OCI-LY3 (cell line): ENCODE results near the gene ARL6IP4.

Experiments
- H2AFZ ChIP-seq: fragments of 200-600, 300-600 bp; shearing (Covaris generic); 2 replicates; pipeline ENCODE4 v1.6.0; 2014; ENCODE audit warnings: antibody characterized with exemption, low read depth, low read length
- H3K27ac ChIP-seq: fragments of 200-600, 300-600 bp; sonication (generic); 2 replicates; pipeline ENCODE4 v1.5.1; 2014; ENCODE audit warnings: mild to moderate bottlenecking, low read length, moderate library complexity, mixed read lengths
- H3K27me3 ChIP-seq: fragments of 200-600, 300-600 bp; sonication (generic); 2 replicates; pipeline ENCODE4 v1.6.1; 2014; ENCODE audit warnings: low read depth, low read length, mixed read lengths
- H3K36me3 ChIP-seq: fragments of 200-600, 300-600 bp; sonication (generic); replicated peaks from 2 replicates; pipeline ENCODE3; 2014; ENCODE audit warnings: low read depth, low read length, mixed read lengths
- H3K4me1 ChIP-seq: fragments of 300-600, 200-600 bp; sonication (generic); 2 replicates; pipeline ENCODE4 v1.6.1; 2014; ENCODE audit warnings: low read length, mixed read lengths
- H3K4me2 ChIP-seq: fragments of 200-600, 300-600 bp; sonication (generic); 2 replicates; pipeline ENCODE4 v1.6.1; 2014; ENCODE audit warnings: low read length, mixed read lengths
- H3K4me3 ChIP-seq: fragments of 300-600, 200-600 bp; sonication (generic); 2 replicates; pipeline ENCODE4 v1.5.1; 2014; ENCODE audit warnings: antibody characterized with exemption, mild to moderate bottlenecking, low read length, moderate library complexity
- H3K79me2 ChIP-seq: fragments of 300-600, 200-600 bp; shearing (Covaris generic); 2 replicates; pipeline ENCODE4 v1.6.1; 2014; ENCODE audit warnings: mild to moderate bottlenecking, low read length, mixed read lengths
- H3K9ac ChIP-seq: fragments of 300-600, 200-600 bp; shearing (Covaris generic); 2 replicates; pipeline ENCODE4 v1.6.0; 2014; ENCODE audit warnings: mild to moderate bottlenecking, low read length, moderate library complexity
- H3K9me3 ChIP-seq: fragments of 200-600, 300-600 bp; shearing (Covaris generic); 2 replicates; pipeline ENCODE4 v1.6.1; 2014; ENCODE audit warnings: low read length, mixed read lengths; ENCODE audit not compliant: insufficient read depth
- H4K20me1 ChIP-seq: fragments of 200-600, 300-600 bp; sonication (generic); 2 replicates; pipeline ENCODE4 v1.6.1; 2016; ENCODE audit warnings: low read length, mixed read lengths; ENCODE audit not compliant: insufficient read depth
- EZH2phosphoT487 ChIP-seq: fragments of 200-600 bp; shearing (Covaris generic); IDR thresholded peaks from 2 replicates; pipeline ENCODE4 v1.6.1; 2018; ENCODE audit warnings: antibody characterized with exemption, mixed run types, low read depth
- TF ChIP-seq, protein P1 (sequence below): fragments of 200-600, 300-600 bp; sonication (generic); IDR thresholded peaks from 2 replicates; pipeline ENCODE4 v1.5.1; 2014; ENCODE audit warnings: antibody characterized with exemption, low read length, low read depth

The ARL6IP4 gene

DNA sequence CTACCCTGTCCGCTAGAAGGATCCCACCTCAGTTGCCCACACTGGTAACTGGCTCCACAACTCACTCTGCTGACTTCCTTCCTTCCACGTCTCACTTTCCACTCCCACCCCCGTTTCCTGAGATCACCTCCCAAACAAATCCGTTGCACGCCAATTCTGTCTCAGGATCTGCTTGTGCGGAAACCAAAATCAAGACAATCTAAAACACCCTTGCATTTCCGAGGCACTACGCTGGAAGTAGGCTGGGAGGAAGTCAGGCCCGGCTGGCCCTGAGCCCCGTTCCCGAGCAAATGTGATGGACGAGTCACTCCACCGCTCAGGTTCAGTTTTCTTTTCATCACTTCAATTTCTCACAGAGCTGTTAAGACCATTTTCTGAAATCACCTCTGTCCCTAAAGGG, 37.3 kb upstream of the ARL6IP4 start:
- Histone ChIP-seq H2AFZ (no peak overlapping the region), H3K27me3 (peaks cover 10% of the 10 kb centered on the region; the same call in 1 of the 2 replicates), H3K9me3 (no peaks in the 10 kb centered on the region), H3K4me2 (no peak overlapping the region), H3K79me2 (no peaks in the 10 kb centered on the region), H4K20me1 (no peaks in the 10 kb centered on the region), H3K4me3 (no peak overlapping the region), H3K9ac (no peak overlapping the region), H3K4me1 (peaks cover 7% of the 10 kb centered on the region; the same call in 1 of the 2 replicates), H3K27ac (no peak overlapping the region), H3K36me3 (no peaks in the 10 kb centered on the region)
- TF ChIP-seq EZH2phosphoT487 = no peak
- TF ChIP-seq, protein P1, sequence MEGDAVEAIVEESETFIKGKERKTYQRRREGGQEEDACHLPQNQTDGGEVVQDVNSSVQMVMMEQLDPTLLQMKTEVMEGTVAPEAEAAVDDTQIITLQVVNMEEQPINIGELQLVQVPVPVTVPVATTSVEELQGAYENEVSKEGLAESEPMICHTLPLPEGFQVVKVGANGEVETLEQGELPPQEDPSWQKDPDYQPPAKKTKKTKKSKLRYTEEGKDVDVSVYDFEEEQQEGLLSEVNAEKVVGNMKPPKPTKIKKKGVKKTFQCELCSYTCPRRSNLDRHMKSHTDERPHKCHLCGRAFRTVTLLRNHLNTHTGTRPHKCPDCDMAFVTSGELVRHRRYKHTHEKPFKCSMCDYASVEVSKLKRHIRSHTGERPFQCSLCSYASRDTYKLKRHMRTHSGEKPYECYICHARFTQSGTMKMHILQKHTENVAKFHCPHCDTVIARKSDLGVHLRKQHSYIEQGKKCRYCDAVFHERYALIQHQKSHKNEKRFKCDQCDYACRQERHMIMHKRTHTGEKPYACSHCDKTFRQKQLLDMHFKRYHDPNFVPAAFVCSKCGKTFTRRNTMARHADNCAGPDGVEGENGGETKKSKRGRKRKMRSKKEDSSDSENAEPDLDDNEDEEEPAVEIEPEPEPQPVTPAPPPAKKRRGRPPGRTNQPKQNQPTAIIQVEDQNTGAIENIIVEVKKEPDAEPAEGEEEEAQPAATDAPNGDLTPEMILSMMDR = no peak

DNA sequence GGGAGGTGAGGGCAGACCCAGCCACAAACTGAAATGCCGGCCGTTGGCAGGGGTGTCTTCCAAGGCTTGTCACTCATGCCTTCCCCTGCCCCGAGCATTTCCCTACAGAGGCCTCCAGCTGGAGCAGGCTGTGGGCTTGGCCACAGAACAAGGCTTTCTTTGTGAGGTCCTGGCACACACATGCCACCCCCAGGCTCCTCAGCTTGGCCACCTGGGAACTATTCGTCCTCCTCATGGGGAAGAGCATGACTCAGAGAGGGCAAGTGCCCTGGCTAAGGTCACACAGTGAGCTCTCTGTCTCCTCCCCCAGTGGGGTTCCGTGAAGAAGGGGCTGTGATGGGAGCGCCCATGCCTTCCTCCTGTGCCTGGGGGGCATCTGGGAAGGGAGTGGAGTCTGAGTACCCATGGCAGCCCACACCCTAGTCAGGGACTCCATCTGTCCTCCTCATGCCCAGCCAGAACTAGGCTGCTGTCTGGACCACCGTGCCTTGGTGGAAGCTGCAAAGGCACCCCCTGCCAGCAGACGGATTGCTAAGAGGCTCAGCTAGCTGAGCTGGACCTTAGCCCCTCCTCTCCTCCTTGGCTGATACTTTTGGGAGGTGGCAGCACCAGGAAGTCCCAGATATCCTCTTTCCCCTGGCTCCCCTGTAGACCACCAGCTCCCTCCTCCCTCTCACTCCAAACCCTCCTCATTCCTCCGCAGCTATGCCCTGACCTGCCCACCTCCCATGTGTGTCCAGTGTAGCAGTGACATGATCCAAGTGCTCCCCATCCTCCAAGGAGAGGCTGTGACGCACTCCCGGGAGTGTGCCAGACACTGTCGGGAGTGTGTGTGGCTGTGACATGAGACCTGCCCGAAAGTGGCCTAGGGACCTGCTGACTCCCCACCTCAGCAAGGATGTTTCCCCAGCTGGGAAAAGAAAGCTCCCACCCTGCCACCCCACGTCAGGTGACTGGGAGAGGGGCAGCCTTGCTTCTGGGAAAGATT, 35.6 kb upstream of the ARL6IP4 start:
- Histone ChIP-seq H3K9me3 (no peaks in the 10 kb centered on the region), H4K20me1 (no peaks in the 10 kb centered on the region), H3K4me3 (no peak overlapping the region), H3K4me2 (no peak overlapping the region), H3K9ac (no peak overlapping the region), H3K36me3 (no peaks in the 10 kb centered on the region), H3K27me3 (peaks cover 10% of the 10 kb centered on the region; the same call in 1 of the 2 replicates), H3K27ac (no peak overlapping the region), H2AFZ (no peak overlapping the region), H3K79me2 (no peaks in the 10 kb centered on the region), H3K4me1 (peaks cover 7% of the 10 kb centered on the region; the same call in 1 of the 2 replicates)
- TF ChIP-seq, protein P1 = no peak
- TF ChIP-seq EZH2phosphoT487 = no peak

DNA sequence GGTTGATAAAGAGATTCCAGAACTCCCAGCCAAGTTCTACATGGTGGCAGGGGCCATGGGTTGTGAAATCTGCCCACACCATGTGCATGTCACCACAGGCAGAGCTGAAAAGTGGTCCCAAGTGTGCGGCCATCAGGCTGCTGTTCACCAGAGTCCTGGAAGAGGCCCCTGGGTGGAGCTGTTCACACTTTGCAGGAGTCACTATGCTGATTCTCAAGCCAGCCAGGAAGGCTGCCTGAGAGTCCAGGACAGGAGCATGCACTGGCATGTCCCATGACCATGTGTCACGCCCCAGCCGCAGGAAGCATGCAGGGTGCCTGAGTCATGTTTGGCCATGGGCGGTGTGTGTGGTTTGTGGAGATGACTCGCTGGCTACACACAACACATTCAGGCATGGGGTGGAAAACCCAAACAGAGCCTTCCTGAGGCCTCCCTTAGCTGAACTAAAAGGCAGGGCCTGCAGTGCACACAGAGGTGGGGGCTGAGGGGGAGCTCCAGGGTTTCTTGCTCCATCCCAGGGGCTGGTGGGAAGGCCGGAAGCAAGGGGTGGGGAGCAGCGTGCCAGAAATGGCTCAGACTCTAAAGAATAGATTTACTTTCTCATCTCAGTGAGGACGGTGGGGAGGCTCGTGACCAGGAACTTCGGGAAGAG, 33.7 kb upstream of the ARL6IP4 start:
- Histone ChIP-seq H3K9ac (no peak overlapping the region), H2AFZ (no peak overlapping the region; the same call in 1 of the 2 replicates), H3K79me2 (no peaks in the 10 kb centered on the region), H3K27me3 (peaks cover 10% of the 10 kb centered on the region; the same call in 1 of the 2 replicates), H3K36me3 (no peaks in the 10 kb centered on the region), H3K4me1 (peaks cover 10% of the 10 kb centered on the region; the same call in 1 of the 2 replicates), H3K4me3 (no peak overlapping the region), H3K4me2 (no peak overlapping the region), H3K9me3 (no peaks in the 10 kb centered on the region), H4K20me1 (no peaks in the 10 kb centered on the region), H3K27ac (no peak overlapping the region)
- no peak for TF ChIP-seq EZH2phosphoT487
- TF ChIP-seq, protein P1 = peak; percentile 23; the same call in 1 of the 2 replicates

DNA sequence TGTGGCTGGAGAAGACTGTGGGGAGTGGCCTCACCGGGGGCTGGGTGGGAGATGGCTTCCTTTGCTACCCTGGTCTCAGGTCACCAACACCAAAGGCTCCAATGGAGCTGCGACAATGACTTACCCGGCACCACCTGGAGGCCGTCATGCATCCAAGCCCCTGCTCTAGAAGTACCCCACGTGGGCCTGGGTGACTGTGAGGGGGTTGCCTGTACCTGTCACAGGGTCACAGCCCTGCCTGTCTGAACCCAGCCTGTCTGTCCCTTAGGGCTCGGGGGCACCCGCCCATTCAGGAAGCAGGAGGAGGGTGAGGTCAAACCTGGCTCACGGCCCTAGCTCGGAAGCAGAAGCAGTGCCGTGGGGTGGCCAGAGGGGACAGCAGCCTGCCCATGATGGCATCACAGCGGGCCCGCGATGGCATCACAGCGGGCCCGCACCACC, 33.1 kb upstream of the ARL6IP4 start:
- H3K4me2 ChIP-seq = no peak overlapping the region
- H4K20me1 ChIP-seq = no peaks in the 10 kb centered on the region
- no peak for TF ChIP-seq EZH2phosphoT487
- TF ChIP-seq, protein P1 = no peak
- H3K4me3 ChIP-seq = no peak overlapping the region
- H3K79me2 ChIP-seq = no peaks in the 10 kb centered on the region
- no peaks in the 10 kb centered on the region for H3K36me3 ChIP-seq
- H3K4me1 ChIP-seq = peaks cover 12% of the 10 kb centered on the region; the same call in 1 of the 2 replicates
- H3K9me3 ChIP-seq = no peaks in the 10 kb centered on the region
- H3K27ac ChIP-seq = no peak overlapping the region
- H3K27me3 ChIP-seq = peaks cover 6% of the 10 kb centered on the region; the same call in 1 of the 2 replicates
- no peak overlapping the region for H2AFZ ChIP-seq
- H3K9ac ChIP-seq = no peak overlapping the region
